Middle frontal gyrus (tissue), 1 donor: ENCODE data around the gene SLC16A3.

Experiments used
- DNase-seq: peaks from one replicate; pipeline ENCODE4 v3.0.0-alpha.2; 2015; ENCODE audit warnings: low spot score; ENCODE audit errors: extremely low spot score

Gene SLC16A3

GRCh38 chr17:82283208-82283749, 54.4 kb downstream of the SLC16A3 start:
- DNase-seq, result no peak

- no peak for DNase-seq
Measured at GRCh38 chr17:82285141-82285540, 56.3 kb downstream of the SLC16A3 start.

- DNase-seq, result no peak
Measured at GRCh38 chr17:82287013-82287867, 58.4 kb downstream of the SLC16A3 start.

- no peak for DNase-seq
Measured at GRCh38 chr17:82287868-82288801, 59.3 kb downstream of the SLC16A3 start.
